ENCODE results near the gene AUTS2.

AUTS2 gene

DNA sequence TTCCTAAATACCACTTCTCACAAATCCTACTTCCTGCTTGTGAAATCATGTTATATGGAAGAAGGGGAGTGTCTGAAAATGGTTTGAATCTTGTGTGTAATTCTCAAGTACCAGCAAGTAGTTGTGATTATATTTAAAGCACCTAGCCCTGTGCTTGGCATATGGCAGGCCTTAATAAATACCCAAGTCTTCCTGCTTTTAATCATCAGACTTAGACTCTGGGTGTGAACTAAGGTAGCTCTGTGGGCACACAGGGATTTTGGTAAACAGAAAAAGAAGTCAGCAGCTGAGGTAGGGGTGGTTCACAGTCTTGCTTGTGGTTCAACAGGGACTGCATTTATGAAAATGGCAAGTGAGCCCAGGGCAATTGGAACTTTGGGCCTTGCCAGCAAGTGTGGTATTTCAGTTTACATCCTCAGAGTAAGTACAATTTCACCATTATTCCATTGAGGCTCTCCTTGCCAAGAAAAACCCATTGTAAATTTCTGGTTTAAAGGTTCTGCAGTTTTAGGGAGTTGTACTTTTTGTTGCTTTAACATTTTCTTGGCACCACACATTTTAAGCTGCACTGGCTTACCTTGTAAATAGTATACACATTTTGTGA lies 215.5 kb downstream of the AUTS2 start:
- FAIRE-seq (no peak), DNase-seq (ENCODE audit: low spot score) (no peak)

DNA sequence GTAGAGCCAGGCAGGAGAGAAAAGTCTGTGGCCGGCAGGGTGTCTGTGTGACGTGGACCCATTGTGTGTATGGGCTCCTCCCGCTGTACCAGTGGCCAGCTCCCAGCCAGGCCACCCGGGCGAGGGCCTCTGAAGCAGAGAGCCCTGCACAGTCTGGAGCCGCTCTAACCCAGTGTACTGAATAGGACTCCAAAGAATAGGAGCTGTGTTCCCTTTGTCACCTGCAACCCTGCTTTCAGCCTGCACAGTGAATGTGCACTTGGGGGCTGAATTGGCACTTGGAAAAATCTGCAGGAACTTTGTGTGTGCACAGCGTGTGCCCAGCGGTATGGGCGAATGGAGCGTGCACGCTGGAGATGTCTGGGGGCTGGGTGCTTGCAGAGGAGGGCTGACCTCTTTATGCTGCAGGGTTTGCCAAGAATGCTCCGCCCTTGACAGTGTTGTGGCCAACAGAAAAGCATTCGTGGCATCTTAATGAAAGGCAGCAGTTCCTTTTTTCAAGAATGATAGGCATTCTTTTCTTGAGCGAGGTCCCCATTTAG lies 216.2 kb downstream of the AUTS2 start:
- DNase-seq (ENCODE audit: low spot score) (no peak), FAIRE-seq (no peak)

DNA sequence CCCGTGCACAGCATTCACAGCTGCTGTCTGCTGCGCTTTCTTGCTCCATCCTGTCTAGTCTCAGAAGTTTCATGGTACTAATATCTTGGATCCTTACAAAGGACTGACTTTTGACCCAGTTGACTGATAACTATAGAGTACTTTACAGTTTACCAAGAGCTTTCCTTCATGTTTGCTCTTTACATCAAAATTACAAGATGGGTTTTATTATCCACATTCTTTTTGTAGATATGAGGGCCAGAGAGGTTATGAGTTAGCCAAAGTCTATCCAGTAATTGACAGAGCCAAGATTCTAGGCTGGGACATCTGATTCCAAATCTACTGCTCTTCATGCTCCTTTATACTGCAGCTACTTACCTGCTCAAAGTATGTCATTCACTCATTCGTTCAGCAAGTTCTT lies 218.2 kb downstream of the AUTS2 start:
- no peak for FAIRE-seq
- no peak for DNase-seq (ENCODE audit: low spot score)

DNA sequence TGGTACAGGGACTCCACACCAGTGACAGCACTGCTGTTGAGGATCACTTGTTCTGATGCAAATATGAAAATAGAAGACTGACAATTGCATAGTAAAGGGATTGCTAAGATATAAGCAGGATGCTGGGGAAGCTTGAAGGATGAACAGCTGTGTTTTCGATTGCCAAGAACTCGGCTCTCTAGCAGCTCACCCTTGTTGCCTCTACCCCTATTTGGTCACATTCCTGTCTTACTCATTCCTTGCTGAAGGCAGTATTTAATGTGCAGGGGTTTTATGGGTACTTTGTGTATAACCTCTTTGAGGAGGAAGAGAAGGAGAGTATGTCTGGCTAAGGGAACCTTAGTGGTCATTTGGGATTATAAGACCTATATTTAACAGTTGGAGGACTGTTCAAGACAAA lies 218.8 kb downstream of the AUTS2 start:
- no peak for DNase-seq (ENCODE audit: low spot score)
- no peak for FAIRE-seq

DNA sequence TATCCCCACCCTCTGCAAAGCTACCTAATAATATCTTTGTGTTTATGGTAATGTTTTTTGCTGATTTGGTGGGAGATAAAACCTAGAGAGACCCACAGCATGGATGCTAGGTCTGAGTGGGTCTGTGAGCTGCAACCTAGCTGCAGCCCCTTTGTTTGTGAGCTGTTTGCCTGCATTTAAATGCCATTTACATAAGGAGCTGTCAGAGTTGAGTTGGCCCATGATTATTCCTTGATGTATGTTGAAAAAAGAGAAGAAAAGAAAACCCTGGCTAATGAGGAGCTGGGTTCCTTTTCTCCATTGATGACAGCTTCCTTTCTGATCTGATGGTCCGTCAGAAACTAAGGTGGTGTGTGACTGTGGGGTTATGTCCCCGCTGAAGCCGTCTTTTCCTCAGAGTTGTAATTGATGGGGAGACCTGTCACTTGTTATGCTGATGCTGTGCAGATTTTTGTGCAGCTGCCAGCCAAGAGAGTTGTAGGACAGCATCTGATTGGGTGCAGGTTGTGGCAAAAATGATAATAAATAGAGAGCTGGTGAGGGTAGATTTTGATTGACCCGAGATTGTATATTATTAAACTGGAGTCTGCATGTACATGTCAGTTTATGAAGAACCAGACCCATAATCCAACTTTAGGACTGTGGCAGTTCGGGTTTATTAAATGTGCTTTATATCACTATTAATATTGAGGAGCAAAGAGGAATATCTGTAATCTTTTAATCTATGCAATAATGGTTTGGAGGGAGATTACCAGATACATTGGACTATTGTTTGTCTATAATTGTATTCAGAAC lies 219.8 kb downstream of the AUTS2 start:
- FAIRE-seq (no peak), DNase-seq (ENCODE audit: low spot score) (no peak)

DNA sequence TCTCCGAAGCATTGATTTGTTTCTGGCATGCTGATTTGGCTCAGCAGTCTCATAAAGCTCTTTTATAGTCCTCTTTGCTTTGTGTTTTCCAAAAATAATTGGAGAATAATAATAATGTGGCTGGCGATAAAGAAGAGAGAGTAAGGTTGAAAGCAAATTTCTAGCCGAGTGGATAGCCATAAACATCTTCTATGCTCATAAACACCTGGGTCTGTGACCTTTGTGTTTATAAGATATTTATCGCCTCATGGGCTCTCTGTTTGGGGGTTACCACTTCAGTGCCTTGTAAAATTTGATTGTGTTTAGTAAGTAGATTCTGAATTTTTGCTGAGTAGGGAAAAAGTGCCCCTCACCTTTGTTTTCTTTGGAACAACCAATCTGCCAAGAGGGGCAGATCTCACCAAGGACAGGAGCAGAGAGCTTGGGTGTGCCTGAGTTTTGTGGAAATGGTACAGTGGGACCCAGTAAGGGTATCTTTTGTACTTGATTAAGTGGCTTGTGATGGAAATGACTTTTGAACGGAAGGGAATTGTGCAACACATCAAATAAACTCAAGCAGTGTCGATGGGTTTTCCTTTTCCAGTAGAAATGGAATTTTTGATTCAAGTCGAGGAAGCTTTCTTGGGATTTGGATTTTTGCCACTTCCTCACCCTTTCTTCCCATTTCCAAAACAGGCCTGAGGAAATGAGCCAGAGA lies 220.5 kb downstream of the AUTS2 start:
- DNase-seq (ENCODE audit: low spot score) (no peak), FAIRE-seq (no peak)

DNA sequence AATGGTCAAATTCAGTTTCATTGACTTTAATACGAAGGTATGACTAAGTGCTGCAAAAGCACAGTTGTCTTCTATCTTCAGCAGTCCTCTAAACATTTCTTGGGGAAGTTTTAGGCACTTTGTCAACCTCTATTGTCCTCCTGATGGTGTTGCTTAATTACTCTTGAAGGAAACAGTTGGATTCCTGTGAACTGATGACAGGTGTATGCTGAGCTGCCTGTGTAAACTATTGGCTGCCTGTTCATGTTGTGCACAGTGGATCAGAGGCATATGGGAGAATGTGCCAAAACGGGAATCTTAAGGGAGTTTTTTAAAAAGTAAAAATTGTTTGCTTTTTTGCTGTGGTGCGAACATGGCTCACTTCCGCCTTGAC lies 221.0 kb downstream of the AUTS2 start:
- DNase-seq (ENCODE audit: low spot score) = no peak
- FAIRE-seq = no peak

DNA sequence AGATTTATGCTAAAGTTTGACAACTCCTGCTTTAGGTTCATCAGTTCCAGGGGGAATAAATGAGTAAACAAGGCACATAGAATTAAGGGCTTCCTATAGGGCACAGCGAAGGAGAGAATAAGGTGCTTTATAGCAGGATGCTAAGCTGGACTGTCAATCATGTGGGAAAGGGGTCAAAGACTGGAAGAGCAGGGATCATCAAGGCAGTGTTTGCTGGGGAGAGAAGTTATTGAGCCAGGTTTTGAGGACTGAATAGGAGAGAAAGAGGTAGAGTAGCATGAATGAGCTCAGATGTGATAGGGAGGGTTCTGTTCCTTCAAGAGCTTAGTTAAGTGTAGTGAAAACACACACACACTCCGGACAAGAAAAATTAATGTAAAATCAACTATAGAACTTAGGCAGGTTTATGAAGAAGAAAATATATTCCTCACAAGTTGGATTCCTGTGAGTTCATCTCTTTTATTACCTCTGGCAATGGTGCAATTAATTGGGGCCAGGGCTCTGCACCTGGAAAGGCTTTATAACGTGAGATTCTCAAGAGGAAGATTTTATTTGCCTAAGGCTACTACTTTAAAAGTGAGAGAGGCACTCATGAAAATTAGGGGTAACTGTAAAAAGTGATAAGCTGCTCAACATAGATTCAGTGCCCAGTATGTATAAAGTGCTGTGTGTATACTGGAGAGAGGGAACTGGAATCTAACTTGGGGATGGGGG lies 222.4 kb downstream of the AUTS2 start:
- no peak for FAIRE-seq
- DNase-seq (ENCODE audit: low spot score) = no peak

DNA sequence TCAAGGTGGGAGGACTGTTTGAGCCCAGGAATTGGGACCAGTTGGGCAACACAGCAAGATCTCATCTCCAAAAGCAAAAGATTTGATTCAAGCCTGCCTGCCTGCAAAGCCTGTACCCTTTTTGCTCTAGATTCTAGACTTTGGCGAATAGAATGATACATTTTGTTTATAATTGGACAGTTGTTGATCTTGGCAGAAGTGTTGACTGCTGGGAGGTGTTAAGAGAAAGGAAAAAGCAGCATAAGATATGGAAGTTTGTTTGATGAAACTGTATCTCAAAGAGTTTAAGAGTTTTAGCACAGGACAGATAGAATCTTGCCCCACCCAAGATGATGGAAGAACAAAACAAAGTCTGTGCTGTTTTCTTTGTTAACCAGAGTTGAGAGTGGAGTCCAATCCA lies 224.1 kb downstream of the AUTS2 start:
- no peak for FAIRE-seq
- DNase-seq (ENCODE audit: low spot score) = no peak

DNA sequence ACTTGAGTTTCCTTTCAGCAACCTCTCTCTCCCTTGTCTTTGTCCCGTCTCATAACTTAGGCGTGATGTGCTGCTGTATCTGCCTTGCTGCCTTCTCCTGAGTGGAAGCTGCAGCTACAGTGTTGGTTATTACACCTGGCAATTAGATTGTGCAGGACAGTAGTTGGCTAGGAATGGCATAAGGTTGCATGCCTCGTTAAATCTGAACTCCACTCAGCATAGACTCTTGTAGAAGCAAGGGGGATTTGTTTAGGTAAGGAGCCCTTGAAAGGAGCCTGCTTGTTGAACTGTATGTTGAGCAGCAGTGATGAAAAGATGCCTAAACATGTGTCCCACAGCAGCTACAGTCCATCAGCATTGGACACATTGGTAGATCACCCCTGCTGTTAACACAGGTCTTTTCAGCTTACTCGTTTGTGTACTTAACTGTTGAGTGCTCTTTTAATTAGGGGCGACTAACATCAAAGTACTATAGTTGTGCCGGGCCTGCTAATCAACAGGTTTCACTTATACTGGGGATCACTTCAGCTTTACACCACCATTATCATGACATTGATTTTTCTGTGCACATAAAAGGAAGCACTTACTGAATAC lies 225.0 kb downstream of the AUTS2 start:
- FAIRE-seq (no peak), DNase-seq (ENCODE audit: low spot score) (no peak)

DNA sequence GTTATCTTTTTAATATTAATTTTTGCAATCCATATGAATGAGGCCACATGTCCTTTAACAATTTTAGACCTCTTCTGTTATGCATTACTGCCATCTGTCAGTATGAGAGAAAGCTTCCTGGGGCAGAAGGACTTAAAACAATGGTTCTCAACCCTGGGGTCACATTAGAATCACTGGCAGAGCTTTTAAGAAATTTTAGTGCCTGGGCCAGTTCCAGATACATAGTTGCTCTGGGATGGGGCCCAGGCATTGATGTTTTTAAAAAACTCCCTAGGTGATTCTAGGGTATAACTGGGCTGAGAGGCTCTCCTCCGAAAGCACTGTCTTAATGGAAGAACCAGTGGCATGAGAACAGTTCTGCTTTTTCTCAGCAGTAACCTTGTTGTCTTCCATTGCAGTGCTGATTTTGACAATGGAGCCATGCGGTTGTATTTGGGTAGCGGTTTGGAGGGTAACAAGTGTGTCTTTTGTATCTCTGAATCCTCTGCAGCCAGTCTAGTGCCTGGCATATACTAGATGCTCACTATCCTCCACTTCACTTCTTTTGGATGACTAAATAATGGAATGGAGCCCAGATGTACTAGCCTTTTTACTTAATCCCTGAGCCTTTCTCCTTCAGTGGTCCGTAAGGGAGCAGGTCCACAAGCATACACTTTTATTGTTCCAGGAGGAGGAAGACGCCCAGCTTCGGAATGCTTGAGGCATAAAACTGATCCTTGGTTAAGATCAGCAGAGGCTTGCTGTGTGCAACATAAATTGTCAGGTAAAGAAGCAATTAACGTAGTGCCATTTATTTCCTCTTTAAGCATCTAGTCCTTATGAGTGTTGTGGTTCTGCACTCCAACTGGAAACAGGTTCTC lies 227.1 kb downstream of the AUTS2 start:
- DNase-seq (ENCODE audit: low spot score) = no peak
- FAIRE-seq = no peak

DNA sequence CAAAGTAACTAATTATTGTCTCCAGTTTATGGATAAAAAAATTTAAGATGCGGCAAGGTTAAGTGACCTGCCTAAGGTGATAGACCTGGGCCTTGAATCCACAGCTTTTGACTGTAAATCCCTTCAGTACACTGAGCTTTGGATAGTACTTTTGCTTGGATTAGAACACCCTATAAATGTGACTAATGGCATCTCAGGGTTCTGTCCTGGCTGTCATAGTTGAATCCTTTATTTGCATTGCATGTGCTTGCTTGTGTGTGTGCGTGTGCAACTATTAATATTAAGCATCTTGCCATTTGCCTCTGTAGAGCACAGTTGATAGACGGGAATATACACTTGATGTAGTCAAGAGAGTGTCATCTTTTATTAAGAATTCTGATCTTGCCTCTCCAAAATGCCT lies 228.0 kb downstream of the AUTS2 start:
- no peak for FAIRE-seq

DNA sequence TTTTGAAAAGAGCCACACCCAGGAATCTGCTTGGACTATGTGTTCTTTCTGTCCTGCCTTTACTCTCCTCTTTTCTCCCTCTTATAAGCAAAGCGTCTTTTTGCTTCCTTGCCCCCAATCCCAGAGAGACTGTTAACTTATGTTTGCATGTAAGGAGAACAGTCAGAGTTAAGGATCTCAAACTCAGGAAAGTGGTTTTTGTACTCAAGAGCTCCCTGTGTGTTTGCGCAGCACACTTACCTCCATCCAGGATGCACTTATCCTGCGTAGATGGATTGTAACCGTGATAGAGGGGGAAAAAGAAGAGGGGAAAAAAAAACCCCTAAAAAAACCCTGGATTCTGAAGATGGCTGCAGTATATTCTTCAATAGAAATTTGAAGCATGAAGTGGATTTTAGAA lies 228.9 kb downstream of the AUTS2 start:
- FAIRE-seq (no peak), DNase-seq (ENCODE audit: low spot score) (no peak)

More for the DNA sequence above, 228.0 kb downstream of the AUTS2 start:
- no peak for DNase-seq (ENCODE audit: low spot score)

DNA sequence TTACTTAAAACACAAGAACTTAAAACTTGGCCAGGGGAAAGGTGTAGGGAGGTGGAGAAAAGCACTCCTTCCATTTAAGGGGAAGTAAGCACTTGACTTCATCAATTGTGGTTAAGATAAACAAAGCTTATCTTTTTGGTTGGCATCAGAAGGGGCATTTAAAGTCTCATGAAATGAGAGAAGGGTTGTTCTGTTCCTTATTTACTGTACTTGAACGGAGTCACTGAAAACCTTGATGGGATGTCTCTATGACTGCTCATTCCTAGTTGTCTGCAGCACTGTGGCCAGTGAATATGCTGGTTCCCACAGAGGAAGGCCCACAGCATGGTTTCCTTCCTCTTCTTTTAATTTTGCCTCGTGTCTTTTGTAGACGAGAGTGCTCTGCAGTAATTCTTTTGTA lies 229.3 kb downstream of the AUTS2 start:
- DNase-seq (ENCODE audit: low spot score) = no peak
- FAIRE-seq = no peak

DNA sequence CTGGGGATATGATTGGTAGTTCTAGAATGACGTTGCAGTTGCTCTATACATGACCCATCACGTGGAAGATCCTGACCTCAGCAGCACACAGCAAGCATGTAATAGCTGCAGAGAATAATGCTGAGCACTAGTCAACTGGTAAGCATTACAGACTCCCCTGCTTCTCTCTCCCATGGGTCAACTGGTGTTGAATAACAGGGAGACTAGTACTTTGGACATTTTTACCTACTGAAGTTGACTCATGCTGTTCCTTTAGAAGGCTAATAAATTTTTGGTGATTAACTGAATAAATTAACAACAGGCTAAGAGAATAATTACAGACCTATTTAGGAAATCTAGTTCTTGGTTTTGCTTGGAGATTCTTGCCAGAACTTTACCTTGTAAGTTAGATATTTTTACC lies 234.1 kb downstream of the AUTS2 start:
- FAIRE-seq = no peak
- no peak for DNase-seq (ENCODE audit: low spot score)

DNA sequence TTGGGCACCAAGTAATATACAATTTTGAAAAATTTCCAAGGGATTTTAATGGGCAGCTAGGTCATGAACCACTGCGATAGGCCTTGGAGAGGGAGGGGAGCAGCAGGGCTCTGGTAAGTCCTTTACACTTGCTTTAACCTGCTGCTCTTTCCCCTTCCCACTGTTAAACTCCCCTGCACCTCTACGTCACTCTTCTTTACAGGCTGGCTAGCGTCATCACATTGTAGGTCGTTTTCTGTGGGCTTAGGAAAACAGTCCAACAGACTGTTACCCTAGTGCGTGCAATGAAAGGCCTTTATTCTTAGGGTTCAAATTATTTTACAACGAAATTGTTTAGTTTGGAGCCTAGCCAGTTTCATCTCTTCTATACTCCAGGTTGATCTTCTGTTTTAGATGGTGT lies 235.7 kb downstream of the AUTS2 start:
- DNase-seq (ENCODE audit: low spot score) = no peak

DNA sequence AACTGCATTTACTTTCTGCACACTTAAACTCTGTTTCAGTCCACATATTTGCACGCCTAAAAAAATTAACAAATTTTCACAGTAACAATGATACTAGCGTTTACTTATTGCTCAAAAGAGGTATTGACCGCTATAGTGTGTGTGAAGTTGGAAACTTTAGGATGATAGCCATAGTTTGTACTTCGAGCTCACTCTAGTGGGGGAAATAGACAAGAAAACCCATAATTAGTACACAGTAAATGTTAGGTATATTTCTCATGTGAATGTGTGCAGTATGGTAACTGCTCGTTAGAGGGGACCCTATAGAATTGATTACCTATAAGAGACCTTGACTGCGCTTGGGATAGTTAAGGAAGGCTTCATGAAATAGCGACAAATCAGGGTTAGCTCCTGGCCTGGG lies 238.4 kb downstream of the AUTS2 start:
- DNase-seq (ENCODE audit: low spot score) (no peak), FAIRE-seq (no peak)

More for the DNA sequence above, 235.7 kb downstream of the AUTS2 start:
- FAIRE-seq = no peak

DNA sequence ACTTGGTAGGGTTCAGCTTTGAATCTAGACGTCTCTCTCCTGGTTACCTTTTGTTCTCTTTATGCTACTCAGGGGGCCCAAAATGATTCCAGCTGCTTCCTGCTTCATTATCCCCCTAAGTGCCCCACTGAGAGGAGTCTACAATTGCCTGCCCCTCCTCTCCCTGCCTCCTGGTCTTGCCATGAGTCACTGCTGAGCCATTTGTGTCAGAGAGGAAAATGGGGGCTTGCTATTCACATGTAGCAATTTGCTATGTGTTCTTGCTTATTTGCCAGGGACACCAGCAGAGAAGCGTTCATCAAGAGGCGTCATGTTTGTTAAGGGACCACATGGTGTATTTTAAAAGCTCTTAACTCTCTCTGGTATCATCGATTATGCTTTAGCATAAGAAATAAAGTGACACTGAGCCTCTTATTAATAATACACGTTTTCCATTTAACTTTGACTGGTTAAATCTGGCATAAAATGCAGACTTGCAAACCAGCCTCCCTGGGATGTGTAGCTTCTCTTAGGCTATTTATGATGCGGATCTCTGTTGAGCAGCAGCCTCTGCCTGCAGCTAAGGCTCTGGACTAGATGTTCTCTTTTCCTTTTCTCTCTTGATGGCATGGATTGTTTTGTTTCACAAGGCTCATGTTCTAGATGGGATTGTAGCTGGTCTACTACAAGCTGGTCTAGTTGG lies 239.3 kb downstream of the AUTS2 start:
- DNase-seq (ENCODE audit: low spot score) (no peak), FAIRE-seq (no peak)

DNA sequence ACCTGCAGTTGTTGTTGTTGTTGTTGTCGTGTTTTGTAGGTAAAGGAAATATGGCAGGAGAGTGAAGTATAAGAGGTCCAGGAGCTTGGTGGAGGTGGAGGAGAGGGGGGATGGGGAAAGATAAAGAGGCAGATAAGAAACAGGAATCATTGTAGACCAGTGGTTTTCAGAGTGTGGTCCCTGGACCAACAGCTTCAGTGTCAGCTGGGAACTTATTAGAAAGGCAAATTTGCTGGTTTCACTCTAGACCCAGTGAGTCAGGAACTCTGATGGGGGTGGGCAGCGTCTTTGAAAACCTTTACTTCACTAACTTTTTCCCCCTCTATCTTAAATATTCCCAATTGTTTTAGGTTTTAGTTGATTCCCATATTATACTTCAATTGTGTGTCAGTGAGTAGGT lies 241.5 kb downstream of the AUTS2 start:
- DNase-seq (ENCODE audit: low spot score) (no peak), FAIRE-seq (no peak)

DNA sequence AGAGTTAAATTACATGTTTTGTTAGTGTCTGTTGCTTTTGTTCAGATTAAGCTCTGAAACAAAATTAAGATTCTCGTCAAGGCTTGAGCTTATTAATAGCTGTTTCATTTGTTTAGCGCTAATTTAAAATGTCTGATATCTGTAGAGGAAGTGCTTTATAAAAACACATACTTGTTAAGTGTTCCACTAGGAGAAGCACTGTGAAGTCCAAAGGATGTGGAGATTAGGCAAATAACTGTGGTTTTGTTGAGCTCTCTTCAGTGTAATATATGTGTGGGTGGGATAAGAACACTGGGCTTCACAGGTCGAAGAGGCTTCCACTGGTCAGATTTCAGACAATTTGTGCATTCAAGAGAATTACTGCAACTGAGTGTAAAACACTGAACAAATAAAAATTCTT lies 242.0 kb downstream of the AUTS2 start:
- DNase-seq (ENCODE audit: low spot score) (no peak), FAIRE-seq (no peak)
